ENCODE results near the gene BEAN1.

Gene BEAN1

DNA sequence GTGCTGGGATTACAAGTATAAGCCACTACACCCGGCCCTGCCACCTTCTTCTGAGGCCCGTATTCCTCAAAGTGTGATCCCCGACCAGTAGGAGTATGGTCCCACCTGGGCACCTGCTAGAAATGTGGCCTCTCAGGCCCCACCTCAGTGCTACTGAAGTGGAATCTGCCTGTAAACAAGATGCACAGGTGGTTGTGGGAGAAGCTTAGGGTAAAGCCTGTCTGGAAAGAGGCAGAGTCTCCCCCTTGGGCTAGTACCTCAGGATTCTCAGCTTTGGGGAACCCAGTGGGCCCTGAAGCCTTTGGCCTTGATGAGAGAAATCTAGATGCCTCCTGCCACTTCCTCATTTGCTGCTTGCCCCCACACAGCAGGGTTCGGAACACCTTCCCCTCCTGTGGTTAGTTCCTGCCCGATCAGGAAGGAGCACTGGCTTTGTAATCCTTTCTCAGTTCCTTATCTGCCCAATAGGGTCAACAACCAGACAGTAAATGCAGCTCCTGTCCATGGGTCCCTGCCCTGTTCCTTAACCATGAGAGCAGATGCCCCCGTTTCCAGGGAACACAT lies 97.6 kb downstream of the BEAN1 start:
- peak; percentile 47 for DNase-seq

DNA sequence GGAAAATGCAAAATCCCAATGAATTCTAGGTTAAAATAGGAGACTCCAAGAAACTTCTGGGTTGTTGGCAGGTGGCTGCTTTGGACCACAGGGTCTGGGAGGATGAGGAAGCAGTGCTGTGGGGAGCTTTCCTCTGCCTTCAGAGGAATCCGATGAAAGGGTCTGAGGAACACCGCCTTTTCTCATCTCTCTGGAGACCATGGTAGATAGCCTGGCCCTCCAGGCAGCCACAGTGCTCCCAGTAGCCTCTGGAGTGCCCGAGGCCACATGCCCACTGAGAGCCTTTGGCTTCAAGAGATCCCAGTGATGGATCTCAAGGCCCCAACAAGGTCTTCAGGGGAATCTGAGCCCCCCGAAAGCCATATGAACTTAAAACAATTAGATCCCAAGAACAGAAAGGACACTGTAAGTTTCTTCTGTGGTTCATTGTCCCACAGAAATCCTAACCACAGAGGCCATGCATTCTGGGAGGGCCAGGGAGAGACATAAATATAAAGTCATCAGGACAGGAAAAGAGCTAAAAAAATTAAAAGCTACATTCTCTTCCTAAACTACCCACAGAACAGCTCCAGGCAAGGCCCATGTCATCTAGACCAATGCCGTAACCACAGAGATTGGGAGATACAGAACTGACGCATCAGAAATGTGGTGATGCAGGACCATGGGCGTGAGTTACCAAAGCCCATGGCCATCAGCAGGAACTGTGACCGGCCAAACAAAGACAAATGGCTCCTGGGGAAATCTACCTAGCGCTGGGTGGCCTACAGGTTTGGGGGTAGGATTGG lies 98.5 kb downstream of the BEAN1 start:
- DNase-seq: no peak

- no peak for DNase-seq
Measured at GRCh38 chr16:66528294-66528693, 101.2 kb downstream of the BEAN1 start.

- no peak for DNase-seq
Measured at GRCh38 chr16:66529475-66529874, 102.4 kb downstream of the BEAN1 start.
